Spleen (tissue), 7 donors: ENCODE data around the gene CEBPG.

Experiments used
- POLR2AphosphoS5 ChIP-seq, 3 donors: sonication (generic); formaldehyde crosslinking; IDR thresholded peaks; one replicate each; pipeline ENCODE4 v1.5.1; 2017; ENCODE audit warnings: antibody characterized with exemption in 3 of 3
- TF ChIP-seq, protein P1 (sequence below), 11 experiments: fragments of 200-600 bp in 7 of 11; fragments of 450-650 bp in 4 of 11; sonication (generic) in 4 of 11; IDR thresholded peaks in 8 of 11; conservative IDR thresholded peaks in 3 of 11; 1 replicate in 7 of 11; 2 replicates in 4 of 11; pipeline versions ENCODE4 v1.4.0 to v1.8.0; 2016 to 2021; ENCODE audit warnings: antibody characterized with exemption in 11 of 11, inconsistent platforms in 4 of 11, mild to moderate bottlenecking in 1 of 11
- donor health status: DM: no; HTN: no; CAD: no; lungs with moderate emphysema.
- donor health status: DM: no; HTN: no; CAD: no.
- donor health status: DM: no; HTN: no; CAD: no.

DNA sequence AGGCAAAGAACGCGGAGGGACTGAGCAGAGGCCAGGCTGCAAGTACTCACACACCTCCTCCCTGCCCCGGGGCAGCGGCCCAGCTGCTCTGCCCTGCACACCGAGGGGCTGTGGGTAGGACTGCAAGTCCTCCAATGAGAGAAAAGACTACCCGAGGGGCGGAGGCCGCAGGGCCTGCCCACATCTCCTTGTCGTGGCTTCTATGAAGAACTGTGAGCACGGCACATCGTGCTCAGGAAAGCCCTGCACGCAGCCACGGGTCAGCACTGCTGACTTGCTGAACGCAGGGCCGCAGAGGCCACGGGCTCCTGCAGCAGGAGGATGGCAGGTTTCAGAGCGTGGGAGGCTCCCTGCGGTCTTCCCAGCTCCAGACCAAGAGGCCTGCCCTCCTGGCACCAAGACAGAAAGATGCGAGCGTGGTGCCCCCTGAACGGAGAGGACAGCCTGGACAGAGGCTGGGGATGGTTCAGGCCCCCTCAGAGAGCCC, 37.4 kb downstream of the CEBPG start:
- TF ChIP-seq POLR2AphosphoS5 (IDR thresholded peaks at IDR 0.05) = no peak
- TF ChIP-seq, protein P1, sequence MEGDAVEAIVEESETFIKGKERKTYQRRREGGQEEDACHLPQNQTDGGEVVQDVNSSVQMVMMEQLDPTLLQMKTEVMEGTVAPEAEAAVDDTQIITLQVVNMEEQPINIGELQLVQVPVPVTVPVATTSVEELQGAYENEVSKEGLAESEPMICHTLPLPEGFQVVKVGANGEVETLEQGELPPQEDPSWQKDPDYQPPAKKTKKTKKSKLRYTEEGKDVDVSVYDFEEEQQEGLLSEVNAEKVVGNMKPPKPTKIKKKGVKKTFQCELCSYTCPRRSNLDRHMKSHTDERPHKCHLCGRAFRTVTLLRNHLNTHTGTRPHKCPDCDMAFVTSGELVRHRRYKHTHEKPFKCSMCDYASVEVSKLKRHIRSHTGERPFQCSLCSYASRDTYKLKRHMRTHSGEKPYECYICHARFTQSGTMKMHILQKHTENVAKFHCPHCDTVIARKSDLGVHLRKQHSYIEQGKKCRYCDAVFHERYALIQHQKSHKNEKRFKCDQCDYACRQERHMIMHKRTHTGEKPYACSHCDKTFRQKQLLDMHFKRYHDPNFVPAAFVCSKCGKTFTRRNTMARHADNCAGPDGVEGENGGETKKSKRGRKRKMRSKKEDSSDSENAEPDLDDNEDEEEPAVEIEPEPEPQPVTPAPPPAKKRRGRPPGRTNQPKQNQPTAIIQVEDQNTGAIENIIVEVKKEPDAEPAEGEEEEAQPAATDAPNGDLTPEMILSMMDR (IDR thresholded peaks at IDR 0.05 in 8 of 11, conservative IDR thresholded peaks at IDR 0.05 in 3 of 11) = no peak
